Gastrocnemius medialis (tissue), 4 donors: ENCODE data around the gene GFRA1. TPM values are rescaled to one million over a fixed set of nuclear protein-coding genes. Genes with fewer than 3 reads are reported as not detected.

Source experiments
- ATAC-seq, 2 donors: fragments of 150-250 bp; one replicate each; pipeline ENCODE4 v1.9.1; 2016
- DNase-seq, 2 donors: peaks; one replicate each; pipeline ENCODE4 v3.0.0-alpha.2; 2019
- H3K27ac ChIP-seq, 4 donors: fragments of 200-600 bp; sonication (generic); 1 replicate in 1 of 4; 2 replicates in 3 of 4; pipeline ENCODE4 v1.5.1; 2016 to 2018; ENCODE audit warnings: mild to moderate bottlenecking in 2 of 4, moderate library complexity in 1 of 4
- H3K27me3 ChIP-seq, 3 donors: fragments of 200-600 bp; sonication (generic) in 2 of 3; 1 replicate in 1 of 3; 2 replicates in 2 of 3; pipeline versions ENCODE4 v1.5.1 to v1.6.0; 2016 to 2019; ENCODE audit warnings: mild to moderate bottlenecking in 1 of 3, moderate library complexity in 1 of 3
- H3K36me3 ChIP-seq, 2 donors: fragments of 200-600 bp; sonication (generic) in 1 of 2; one replicate each; pipeline ENCODE4 v1.5.1; 2017 to 2018
- H3K4me1 ChIP-seq, 2 donors: fragments of 200-600 bp; sonication (generic) in 1 of 2; one replicate each; pipeline ENCODE4 v1.5.1; 2016 to 2017; ENCODE audit warnings: mild to moderate bottlenecking in 2 of 2
- H3K4me3 ChIP-seq, 4 donors: fragments of 200-600 bp; sonication (generic) in 3 of 4; 1 replicate in 1 of 4; 2 replicates in 3 of 4; pipeline ENCODE4 v1.5.1; 2016 to 2019; ENCODE audit warnings: mild to moderate bottlenecking in 2 of 4
- H3K9me3 ChIP-seq, 3 donors: fragments of 200-600 bp; sonication (generic) in 2 of 3; 1 replicate in 1 of 3; 2 replicates in 2 of 3; pipeline ENCODE4 v1.5.1; 2016 to 2019
- CTCF ChIP-seq, 5 experiments: fragments of 450-650 bp in 3 of 5; fragments of 200-600 bp in 2 of 5; sonication (generic) in 2 of 5; IDR thresholded peaks in 4 of 5; conservative IDR thresholded peaks in 1 of 5; 1 replicate in 4 of 5; 2 replicates in 1 of 5; pipeline ENCODE4 v1.5.1; 2016 to 2019; ENCODE audit warnings: antibody characterized with exemption in 5 of 5, mild to moderate bottlenecking in 3 of 5, moderate library complexity in 3 of 5
- POLR2A ChIP-seq, 2 donors: fragments of 450-650 bp; IDR thresholded peaks; one replicate each; pipeline ENCODE4 v1.6.1; 2017; ENCODE audit warnings: antibody characterized with exemption in 2 of 2, mild to moderate bottlenecking in 2 of 2, moderate library complexity in 2 of 2
- in situ Hi-C, 4 donors: fragments of 200-750 bp; cut with MboI; loops; one replicate each; pipeline versions ENCODE4 v1.15.0 to v1.8.0; 2017; ENCODE audit warnings: low sequenced_read_pairs in 4 of 4
- intact Hi-C: fragments of 100-400 bp; cut with DNase I; formaldehyde crosslinking; loops from one replicate; pipeline ENCODE4 v1.15.1; 2023; ENCODE audit warnings: low total_unique reads
- total RNA-seq, 4 donors: library from RNA; depleted of rRNA; stranded (reverse); fragments of >200 nt; gene quantifications; one replicate each; pipeline versions ENCODE4 v1.1.0 to v1.2.3, GENCODE V29; 2016

The GFRA1 gene
- total RNA-seq, 4 donors from 2014 or later = 21.2 to 34.2 (median 25.2) TPM

- ATAC-seq (no peak), DNase-seq (no peak)
- Histone ChIP-seq H3K36me3 (no peaks in the 10 kb centered on the region), H3K4me1 (no peaks in the 10 kb centered on the region), H3K27ac (no peak overlapping the region), H3K4me3 (no peak overlapping the region), H3K9me3 (no peaks in the 10 kb centered on the region), H3K27me3 (no peaks in the 10 kb centered on the region)
- TF ChIP-seq POLR2A (IDR thresholded peaks at IDR 0.05) = no peak
- no peak for TF ChIP-seq CTCF (IDR thresholded peaks at IDR 0.05 in 4 of 5, conservative IDR thresholded peaks at IDR 0.05 in 1 of 5)
- intact Hi-C loops (no loop called here), in situ Hi-C loops (no loop called here)
Measured at GRCh38 chr10:116024271-116024878, 248.6 kb downstream of the GFRA1 start.

GRCh38 chr10:116017405-116017804, 255.6 kb downstream of the GFRA1 start:
- DNase-seq = no peak
- ATAC-seq = no peak
- intact Hi-C loops = no loop called here
- Histone ChIP-seq H3K4me3 (no peak overlapping the region), H3K4me1 (no peaks in the 10 kb centered on the region), H3K27ac (no peak overlapping the region), H3K36me3 (no peaks in the 10 kb centered on the region), H3K9me3 (no peaks in the 10 kb centered on the region), H3K27me3 (no peaks in the 10 kb centered on the region)
- TF ChIP-seq POLR2A (IDR thresholded peaks at IDR 0.05) (no peak), CTCF (IDR thresholded peaks at IDR 0.05 in 4 of 5, conservative IDR thresholded peaks at IDR 0.05 in 1 of 5) (no peak)
- in situ Hi-C loops = no loop called here

- H3K27me3 ChIP-seq = no peaks in the 10 kb centered on the region
- H3K4me3 ChIP-seq = no peak overlapping the region
- no peak for DNase-seq
- no peaks in the 10 kb centered on the region for H3K9me3 ChIP-seq
- H3K27ac ChIP-seq = no peak overlapping the region
- H3K36me3 ChIP-seq = no peaks in the 10 kb centered on the region
- no peak for TF ChIP-seq POLR2A (IDR thresholded peaks at IDR 0.05)
- TF ChIP-seq CTCF (IDR thresholded peaks at IDR 0.05 in 4 of 5, conservative IDR thresholded peaks at IDR 0.05 in 1 of 5) = no peak
- intact Hi-C loops (no loop called here), in situ Hi-C loops (no loop called here)
- no peaks in the 10 kb centered on the region for H3K4me1 ChIP-seq
- ATAC-seq = no peak
Measured at GRCh38 chr10:116015583-116016333, 257.2 kb downstream of the GFRA1 start.

- Histone ChIP-seq H3K36me3 (no peaks in the 10 kb centered on the region), H3K27me3 (no peaks in the 10 kb centered on the region), H3K27ac (no peak overlapping the region), H3K4me3 (no peak overlapping the region), H3K4me1 (no peaks in the 10 kb centered on the region), H3K9me3 (no peaks in the 10 kb centered on the region)
- no peak for DNase-seq
- in situ Hi-C loops (no loop called here), intact Hi-C loops (no loop called here)
- ATAC-seq = no peak
- no peak for TF ChIP-seq CTCF (IDR thresholded peaks at IDR 0.05 in 4 of 5, conservative IDR thresholded peaks at IDR 0.05 in 1 of 5)
- TF ChIP-seq POLR2A (IDR thresholded peaks at IDR 0.05) = no peak
Measured at GRCh38 chr10:116014871-116015582, 258.0 kb downstream of the GFRA1 start.
